ENCODE data around the gene CARHSP1. TPM values are rescaled to one million over a fixed set of nuclear protein-coding genes. Genes with fewer than 3 reads are reported as not detected.

Gene CARHSP1
- total and polyA plus RNA-seq, 2 of the 8 experiments (the other 6 are each of a cell fraction or from before 2014, with no cell fraction given) = 292 to 300 TPM

DNA sequence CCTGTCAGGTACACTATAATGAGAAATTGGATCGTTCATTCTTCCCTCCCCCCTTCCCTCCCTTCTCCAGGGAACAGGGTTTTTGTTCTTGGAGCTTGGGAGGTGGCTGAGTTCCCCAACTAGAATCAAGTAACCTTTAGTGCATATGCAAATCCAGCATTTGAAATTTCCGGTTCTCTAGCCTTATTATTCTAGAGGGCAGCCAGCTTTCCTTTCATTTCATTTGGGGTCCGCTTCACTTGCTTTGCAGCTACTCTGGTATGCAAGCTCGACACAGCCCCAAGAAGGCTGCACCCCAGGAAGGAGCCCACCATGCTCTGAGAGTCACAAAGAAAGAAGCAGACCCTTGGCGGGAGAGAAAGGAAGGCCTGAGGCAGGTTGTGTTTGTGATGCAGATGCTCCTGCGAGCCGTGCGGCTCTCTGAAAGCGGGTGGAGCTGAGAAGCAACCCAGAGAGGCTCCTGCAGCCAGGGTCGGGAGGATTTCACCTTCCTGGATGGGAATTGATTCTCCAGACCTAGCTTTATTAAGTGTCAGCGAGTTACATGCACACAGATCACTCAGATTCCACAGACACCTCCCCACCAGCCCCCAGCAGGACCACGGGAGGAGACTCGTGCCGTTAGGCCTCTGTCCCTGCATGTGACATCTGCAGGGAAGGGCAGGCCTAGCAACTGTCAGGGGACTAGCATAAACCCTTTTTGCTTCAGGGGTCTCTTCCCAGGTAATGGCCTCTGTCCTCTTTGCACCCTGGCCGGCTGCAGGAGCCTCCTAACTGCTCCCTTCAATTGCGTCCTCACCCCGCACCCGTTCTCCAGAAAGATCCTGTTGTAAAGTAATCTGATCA is 36.7 kb downstream of the CARHSP1 start:
- Histone ChIP-seq H3K27ac (ENCODE audit: low read depth, low read length) (peak overlapping the region; percentile 90), H3K4me3 (ENCODE audit: extremely low read depth in 1 of 4, insufficient read depth in 2 of 4, low read depth in 3 of 4, low read length in 4 of 4) (peak overlapping the region in 3 of 4 experiments; percentile 26 to 44 (median 37); a peak in 5 of 8 replicates), H2BK15ac (ENCODE audit: low read length) (peak overlapping the region; percentile 89; the same call in 1 of the 2 replicates), H3K23me2 (ENCODE audit: low read depth, low read length) (no peaks in the 10 kb centered on the region), H2BK12ac (ENCODE audit: low read depth, low read length) (peak overlapping the region; percentile 91), H3K4me2 (ENCODE audit: insufficient read depth in 1 of 2, low read depth in 2 of 2, low read length in 2 of 2) (peak overlapping the region; percentile 61 to 72), H3K23ac (ENCODE audit: insufficient read length) (no peak overlapping the region), H3K14ac (ENCODE audit: insufficient read length) (peak overlapping the region; percentile 8), H4K8ac (ENCODE audit: extremely low read depth, insufficient read depth, low read length) (peak overlapping the region; percentile 81), H3K9ac (replicated peaks in 1 of 4; ENCODE audit: extremely low read depth in 1 of 4, low read depth in 3 of 4, low read length in 3 of 4) (peak overlapping the region in 3 of 4 experiments; percentile 59 to 79 (median 76); a peak in 6 of 7 replicates), H3K27me3 (replicated peaks in 1 of 4; ENCODE audit: control insufficient read depth in 3 of 4, extremely low read depth in 1 of 4, insufficient read depth in 3 of 4, low read length in 3 of 4) (no peaks in the 10 kb centered on the region), H2BK120ac (replicated peaks; ENCODE audit: low read depth, low read length) (peak overlapping the region; percentile 93), H4K91ac (replicated peaks; ENCODE audit: insufficient read length, low read length) (peak overlapping the region; percentile 99), H2AFZ (ENCODE audit: low read length) (no peak overlapping the region), H3K9me3 (ENCODE audit: insufficient read depth in 2 of 2, low read depth in 1 of 2, low read length in 1 of 2) (no peaks in the 10 kb centered on the region), H2BK5ac (ENCODE audit: low read depth, low read length) (peak overlapping the region; percentile 97), H4K20me1 (replicated peaks in 1 of 2; ENCODE audit: control insufficient read depth in 1 of 2, insufficient read depth in 2 of 2, low read length in 2 of 2) (no peaks in the 10 kb centered on the region), H3K79me2 (ENCODE audit: control insufficient read depth in 1 of 2, insufficient read depth in 2 of 2, low read length in 2 of 2) (peaks cover 0 to 8% of the 10 kb centered on the region in 2 experiments; a peak in 1 of 4 replicates), H3K18ac (ENCODE audit: extremely low read depth, low read length) (peak overlapping the region; percentile 98), H2AK5ac (ENCODE audit: low read depth, low read length) (peak overlapping the region; percentile 99; the same call in 1 of the 2 replicates), H4K5ac (ENCODE audit: insufficient read length, low read depth, low read length) (peak overlapping the region; percentile 98), H3K79me1 (ENCODE audit: low read depth, low read length) (no peaks in the 10 kb centered on the region; the same call in 1 of the 2 replicates), H3K36me3 (ENCODE audit: control insufficient read depth in 2 of 4, insufficient read depth in 4 of 4, low read length in 3 of 4) (peaks cover 0 to 18% (median 4%) of the 10 kb centered on the region in 4 experiments; a peak in 3 of 8 replicates), H3K4ac (replicated peaks; ENCODE audit: insufficient read length, low read depth, low read length) (peak overlapping the region; percentile 86), H3K4me1 (replicated peaks in 1 of 4; ENCODE audit: control insufficient read depth in 3 of 4, insufficient read depth in 4 of 4, low read length in 3 of 4) (peaks cover 12 to 24% (median 21%) of the 10 kb centered on the region in 4 experiments), H2BK20ac (ENCODE audit: low read length) (peak overlapping the region; percentile 77), H3K56ac (replicated peaks; ENCODE audit: insufficient read length, low read depth, low read length) (peak overlapping the region; percentile 63)
- ChIA-PET CTCF (ENCODE audit: partially characterized antibody) (interaction anchor here (1.2 to 1.7 kb wide), 4 partner anchors 41 to 196 kb away, joined by 3 to 4 read pairs (median 4); no protein-coding TSS in a partner anchor), POLR2A (ENCODE audit: partially characterized antibody) (interaction anchor here (0.7 to 5.0 kb wide), 19 partner anchors 10 to 242 kb away, joined by 3 to 54 read pairs (median 4); partner anchors contain the start of genes CARHSP1, LITAFD and TMEM114)
- FAIRE-seq (peak; percentile 45), DNase-seq (ENCODE audit: low read depth in 1 of 2, low spot score in 2 of 2) (peak; percentile 80 to 89)
- 10% methylated on average over 18 of the region's 18 CpGs; no CpG with 5 or more reads in 1 of the 2 experiments for WGBS, 2 experiments (ENCODE audit: extremely low coverage in 1 of 2, insufficient coverage in 1 of 2, insufficient read length in 1 of 2, insufficient replicate concordance in 2 of 2, low coverage in 1 of 2, low lambda C conversion rate in 2 of 2, missing lambda C conversion rate in 1 of 2)
- TF ChIP-seq POLR2A (IDR thresholded peaks at IDR 0.05; ENCODE audit: control extremely low read depth in 1 of 2, low read depth in 2 of 2, low read length in 2 of 2) (peak in 1 of 2 experiments; percentile 94; a peak in 2 of 3 replicates), TAF1 (IDR thresholded peaks at IDR 0.05; ENCODE audit: low read depth, low read length) (peak; percentile 65; the same call in 1 of the 2 replicates), RBBP5 (IDR thresholded peaks at IDR 0.05; ENCODE audit: borderline replicate concordance, low read depth, low read length) (peak; percentile 53; the same call in 1 of the 2 replicates), ZNF274 (IDR thresholded peaks at IDR 0.05; ENCODE audit: borderline replicate concordance, extremely low read depth, low read length) (no peak), MAFK (IDR thresholded peaks at IDR 0.05; ENCODE audit: low read depth, low read length) (no peak)
- TF ChIP-seq, protein P1, sequence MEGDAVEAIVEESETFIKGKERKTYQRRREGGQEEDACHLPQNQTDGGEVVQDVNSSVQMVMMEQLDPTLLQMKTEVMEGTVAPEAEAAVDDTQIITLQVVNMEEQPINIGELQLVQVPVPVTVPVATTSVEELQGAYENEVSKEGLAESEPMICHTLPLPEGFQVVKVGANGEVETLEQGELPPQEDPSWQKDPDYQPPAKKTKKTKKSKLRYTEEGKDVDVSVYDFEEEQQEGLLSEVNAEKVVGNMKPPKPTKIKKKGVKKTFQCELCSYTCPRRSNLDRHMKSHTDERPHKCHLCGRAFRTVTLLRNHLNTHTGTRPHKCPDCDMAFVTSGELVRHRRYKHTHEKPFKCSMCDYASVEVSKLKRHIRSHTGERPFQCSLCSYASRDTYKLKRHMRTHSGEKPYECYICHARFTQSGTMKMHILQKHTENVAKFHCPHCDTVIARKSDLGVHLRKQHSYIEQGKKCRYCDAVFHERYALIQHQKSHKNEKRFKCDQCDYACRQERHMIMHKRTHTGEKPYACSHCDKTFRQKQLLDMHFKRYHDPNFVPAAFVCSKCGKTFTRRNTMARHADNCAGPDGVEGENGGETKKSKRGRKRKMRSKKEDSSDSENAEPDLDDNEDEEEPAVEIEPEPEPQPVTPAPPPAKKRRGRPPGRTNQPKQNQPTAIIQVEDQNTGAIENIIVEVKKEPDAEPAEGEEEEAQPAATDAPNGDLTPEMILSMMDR (IDR thresholded peaks at IDR 0.05; ENCODE audit: control extremely low read depth in 1 of 3, insufficient read depth in 1 of 3, low read depth in 1 of 3, low read length in 3 of 3) = no peak
- TF ChIP-seq, protein P2, sequence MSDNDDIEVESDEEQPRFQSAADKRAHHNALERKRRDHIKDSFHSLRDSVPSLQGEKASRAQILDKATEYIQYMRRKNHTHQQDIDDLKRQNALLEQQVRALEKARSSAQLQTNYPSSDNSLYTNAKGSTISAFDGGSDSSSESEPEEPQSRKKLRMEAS (IDR thresholded peaks at IDR 0.05) = peak; percentile 83
